NOMO-1 (cell line): Measurements from ENCODE around the gene MTHFSD.
"Not testable (repeated sequence)": the region's sequence is repeated elsewhere in the genome, so short reads cannot be mapped to it uniquely, and the experiment has no call there.

Source experiments
- DNase-seq, 2 experiments: peaks; one replicate each; lab custom pipeline; 2025; ENCODE audit not compliant: unreplicated experiment in 2 of 2; lab: John Stamatoyannopoulos, UW

Gene MTHFSD

DNA sequence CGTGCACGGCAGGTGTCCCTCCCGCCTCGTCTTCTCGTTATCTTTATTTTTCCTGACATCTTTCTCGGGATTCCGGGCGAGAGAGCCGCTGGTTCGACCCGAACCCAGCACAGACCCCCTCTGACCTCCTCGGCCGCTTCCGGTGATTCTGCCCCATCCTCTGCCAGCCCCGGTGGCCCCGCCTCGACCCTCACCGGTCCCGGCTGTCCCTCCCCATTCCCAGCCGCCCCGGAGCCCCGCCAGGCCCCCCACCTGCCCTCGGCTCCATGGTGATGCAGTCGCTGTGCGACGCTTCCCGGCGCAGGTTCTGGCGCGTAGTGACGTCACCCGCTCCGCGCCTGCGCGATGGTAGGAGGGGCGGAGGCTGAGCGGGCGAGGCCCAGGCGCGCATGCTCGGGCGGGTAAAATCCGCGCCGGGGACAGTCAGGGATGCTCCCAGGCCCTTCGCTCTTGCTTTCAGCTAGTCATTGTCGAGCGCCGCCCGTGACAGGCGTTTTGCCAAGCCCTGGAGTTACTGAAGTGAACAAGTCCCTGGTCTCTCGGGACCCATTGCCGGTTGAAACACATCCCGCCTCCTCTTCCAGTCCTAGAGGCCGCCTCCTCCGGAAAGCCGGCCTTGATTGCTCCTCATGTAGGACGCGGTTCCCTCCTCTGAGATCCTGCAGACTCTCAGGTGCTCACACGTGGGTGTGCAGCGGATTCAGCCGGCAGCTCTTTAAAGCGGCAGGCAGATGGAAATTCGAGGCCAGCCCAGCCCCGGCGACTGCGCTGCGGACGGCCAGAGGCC lies at the start of gene MTHFSD:
TSS of gene MTHFSD (minus strand) at position 319 of the 787 bp plus-strand sequence. CDS start at position 268, 51 bp downstream.
- peak; percentile 73 to 80 for DNase-seq

DNA sequence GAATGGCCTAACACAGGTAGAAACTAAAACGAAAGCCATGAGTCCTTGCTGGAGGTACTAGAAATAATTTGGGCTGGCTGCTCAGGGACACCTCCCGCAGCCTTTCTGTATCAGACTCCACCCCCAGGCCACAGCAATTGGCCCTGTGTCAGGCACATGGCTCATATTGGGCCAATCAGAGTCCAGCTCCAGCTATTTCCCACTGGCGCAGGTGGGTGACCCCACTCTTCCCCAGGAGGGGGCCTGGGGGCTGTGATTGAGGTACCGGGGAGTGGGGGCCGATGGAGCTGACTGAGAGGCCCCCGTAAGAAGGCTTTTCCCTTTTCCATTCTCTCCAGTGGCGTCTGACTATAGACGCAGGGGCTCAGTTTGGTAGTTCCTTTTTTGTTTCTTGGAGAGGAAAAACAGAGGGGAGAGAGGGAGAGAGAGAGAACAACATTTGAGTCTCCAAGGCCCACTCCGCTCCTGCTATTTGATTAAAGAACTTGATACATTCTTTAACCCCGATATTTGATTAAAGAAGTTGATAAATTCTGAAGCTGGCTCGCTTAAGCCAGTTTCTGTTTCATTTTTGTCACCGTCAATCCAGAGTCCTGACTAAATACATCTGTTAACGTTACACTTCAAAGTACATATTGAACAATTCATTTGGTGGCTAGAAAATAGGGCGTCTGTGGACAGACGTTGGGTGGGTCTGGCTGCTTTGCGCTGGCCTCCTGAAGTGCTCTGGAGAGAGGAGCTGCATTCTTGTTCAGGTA lies 49.6 kb upstream of the MTHFSD start:
- DNase-seq: peak; percentile 2 to 6

DNA sequence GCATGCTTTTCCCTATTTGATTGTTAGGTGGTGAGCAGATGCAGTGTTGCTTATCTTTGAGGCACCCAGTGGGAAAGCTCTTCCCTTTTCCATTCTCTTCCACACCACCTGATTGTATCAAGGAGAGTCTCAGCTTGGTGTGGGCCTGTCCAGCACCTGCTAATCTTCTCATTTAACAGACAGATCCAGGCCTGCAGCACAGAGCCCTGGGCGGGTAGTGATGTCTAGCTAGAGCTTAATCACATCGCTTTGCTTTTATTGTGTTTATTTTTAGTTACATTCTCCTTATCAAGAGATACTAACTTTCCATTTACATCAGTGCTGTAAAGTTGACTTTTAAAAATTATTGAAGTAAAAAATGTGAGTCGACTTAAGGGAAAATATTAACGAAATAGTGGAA lies 47.5 kb upstream of the MTHFSD start:
- DNase-seq: no peak

GRCh38 chr16:86601356-86601755 lies 46.3 kb upstream of the MTHFSD start:
- no peak for DNase-seq

DNA sequence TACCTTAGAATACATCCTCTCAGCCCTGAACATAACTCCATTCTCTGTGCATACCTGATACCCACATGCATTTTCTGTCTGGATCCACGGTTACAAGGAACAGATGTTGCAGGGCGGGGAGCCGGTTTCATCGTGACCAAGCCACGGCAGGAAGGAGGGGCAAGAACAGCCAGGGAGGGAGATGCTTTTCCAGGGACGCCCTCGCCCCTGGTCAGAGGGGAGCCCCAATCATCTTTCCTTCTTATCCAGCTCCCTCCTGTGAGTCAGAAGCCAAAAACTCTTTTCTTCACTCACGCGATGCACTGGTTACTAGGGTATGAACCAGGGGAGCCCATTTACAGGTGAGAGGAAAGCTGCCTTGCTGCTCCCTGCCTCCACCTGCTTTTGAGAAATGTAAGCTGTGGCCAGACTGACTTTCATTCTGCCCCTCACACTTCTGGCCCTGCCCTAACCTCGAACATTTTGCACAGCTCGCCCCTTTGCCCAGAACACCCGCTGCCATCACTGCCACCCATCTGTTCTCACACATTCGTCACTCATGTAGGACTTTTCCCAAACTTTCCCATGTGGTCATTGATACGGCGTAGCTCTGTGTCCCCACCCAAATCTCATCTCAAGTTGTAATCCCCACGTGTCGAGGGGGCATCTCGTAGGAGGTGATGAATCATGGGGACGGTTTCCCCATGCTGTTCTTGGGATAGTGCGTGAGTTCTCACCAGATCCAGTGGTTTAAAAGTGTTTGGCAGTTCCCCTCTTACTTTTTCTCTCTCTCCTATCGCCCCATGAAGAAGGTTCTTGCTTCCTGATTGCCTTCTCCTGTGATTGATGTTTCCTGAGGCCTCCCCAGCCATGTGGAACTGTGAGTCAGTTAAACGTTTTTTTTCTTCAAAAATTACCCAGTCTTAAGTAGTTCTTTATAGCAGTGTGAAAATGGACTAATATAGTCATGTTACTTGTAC lies 43.9 kb upstream of the MTHFSD start:
- DNase-seq: no peak

GRCh38 chr16:86597880-86598606 lies 43.0 kb upstream of the MTHFSD start:
- no peak for DNase-seq

- no peak for DNase-seq
Observed at GRCh38 chr16:86597126-86597879, 42.3 kb upstream of the MTHFSD start.

- no peak for DNase-seq
Observed at GRCh38 chr16:86595983-86596605, 41.1 kb upstream of the MTHFSD start.

DNA sequence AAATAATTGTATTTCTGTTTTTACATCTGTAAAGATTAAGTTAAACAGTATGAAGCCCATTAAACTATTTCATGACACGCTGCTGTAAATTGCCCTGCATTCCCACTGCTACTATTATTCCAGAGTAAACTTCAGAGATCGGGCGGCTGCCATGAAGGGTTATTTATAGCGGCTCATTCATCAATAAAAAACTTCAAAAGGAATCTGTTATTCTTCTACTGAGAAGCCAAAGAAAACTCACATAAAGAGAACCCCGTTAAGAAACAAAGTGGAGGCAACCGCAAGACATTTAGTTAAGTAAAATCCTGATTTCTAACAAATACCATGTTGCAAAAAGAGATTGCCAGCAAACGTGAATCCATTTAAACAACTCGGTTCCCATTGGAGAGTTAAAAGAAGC lies 39.7 kb upstream of the MTHFSD start:
- no peak for DNase-seq

GRCh38 chr16:86593913-86594620 lies 39.0 kb upstream of the MTHFSD start:
- no peak for DNase-seq

DNA sequence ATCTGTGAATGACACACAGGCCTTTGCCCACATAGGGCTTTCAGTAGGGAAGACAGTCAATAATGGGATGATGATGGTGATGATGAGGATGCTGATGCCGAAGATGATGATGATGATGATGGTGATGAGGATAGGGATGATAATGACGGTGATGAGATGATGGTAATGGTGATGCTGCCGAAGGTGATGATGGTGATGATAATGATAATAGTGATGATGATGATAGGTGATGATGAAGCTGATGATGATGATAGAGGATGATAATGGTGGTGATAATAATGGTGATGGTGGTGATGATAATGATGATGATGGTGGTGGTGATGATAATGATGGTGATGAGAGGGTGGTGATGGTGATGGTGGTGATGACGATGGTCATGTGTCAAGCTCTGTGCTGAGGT lies 36.2 kb upstream of the MTHFSD start:
- no peak for DNase-seq

- DNase-seq: no peak
Observed at GRCh38 chr16:86590501-86591144, 35.6 kb upstream of the MTHFSD start.

GRCh38 chr16:86587955-86588354 lies 32.9 kb upstream of the MTHFSD start:
- DNase-seq: not testable (repeated sequence)

- DNase-seq: no peak
Observed at GRCh38 chr16:86587487-86587886, 32.5 kb upstream of the MTHFSD start.

DNA sequence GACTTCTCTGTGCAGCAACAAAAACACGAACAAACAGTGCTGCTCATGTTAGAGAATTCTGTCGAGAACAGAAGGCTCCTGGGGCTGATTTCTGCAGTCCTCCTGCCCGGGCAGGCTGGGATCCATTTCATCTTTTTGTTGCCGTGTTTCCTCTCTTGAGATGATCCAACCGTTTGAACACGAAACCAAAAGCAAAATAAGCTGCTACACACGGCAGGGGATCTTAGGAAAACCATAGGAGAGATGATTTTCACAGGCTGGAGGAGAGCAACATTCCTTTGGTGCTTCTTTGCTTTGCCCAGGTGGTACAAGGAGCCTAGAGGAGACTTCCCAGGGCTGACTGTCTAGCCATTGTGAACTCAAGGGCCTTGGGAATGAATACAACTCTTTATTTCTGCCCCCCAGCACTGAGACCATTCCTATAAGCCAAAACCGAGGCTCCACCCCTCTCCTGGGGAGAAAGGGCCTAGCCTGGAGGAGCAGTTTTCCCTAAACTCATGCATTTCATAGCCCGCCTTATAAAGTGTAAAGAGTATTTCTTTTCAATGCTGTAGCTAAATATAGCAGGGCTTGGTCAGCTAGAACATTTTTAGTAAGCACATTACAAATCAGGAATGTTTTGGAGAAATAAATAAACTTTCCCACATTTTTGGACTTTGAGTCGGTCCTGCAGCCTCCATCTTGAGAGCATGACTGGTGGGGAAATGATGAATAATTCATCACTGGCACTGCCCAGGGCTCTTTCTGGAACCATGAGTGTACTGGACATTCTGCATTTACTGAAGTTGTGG lies 31.0 kb upstream of the MTHFSD start:
- DNase-seq: no peak

DNA sequence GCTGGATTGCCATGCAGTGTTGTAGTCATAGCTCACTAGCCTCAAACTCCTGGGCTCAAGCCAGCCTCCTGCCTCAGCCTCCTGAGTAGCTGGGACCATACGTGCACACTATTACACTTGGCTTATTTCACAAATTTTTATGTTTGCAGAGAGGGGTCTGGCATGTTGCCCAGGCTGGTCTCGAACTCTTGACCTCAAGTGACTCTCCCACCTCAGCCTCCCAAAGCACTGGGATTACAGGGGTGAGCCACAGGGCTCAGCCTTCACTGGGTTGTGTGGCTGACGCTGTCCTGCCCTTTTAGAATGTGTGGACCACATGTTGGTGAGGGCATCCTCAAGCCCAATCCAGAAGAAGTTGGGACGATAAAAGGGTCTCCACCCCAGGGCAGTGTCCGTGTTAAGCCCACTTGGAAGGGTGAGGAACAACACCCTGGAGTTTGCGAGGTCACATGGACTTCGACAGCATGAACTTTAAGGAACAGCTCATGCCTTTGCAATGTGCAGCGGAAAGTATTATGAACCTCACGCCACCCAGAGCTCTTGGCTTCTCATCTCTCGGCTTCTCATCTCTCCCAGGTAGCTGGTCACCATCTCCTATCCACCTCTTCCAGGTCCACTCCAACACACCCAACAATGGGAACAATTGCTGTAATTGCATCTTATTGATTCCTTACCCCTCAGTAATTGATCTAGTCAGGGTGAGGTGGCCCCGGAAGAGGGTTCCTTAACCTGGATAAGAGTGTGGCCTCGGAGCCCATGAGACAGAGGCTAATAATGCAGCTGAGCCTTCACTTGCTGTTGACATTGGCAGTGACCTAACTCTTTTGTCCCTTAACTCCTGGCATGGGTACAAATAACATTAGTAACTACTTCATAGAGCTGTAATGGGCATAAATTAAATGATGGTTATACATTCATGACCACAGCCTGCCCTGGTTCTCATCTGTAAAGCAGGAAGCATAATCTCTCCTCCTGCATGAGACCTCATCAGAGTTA lies 30.0 kb upstream of the MTHFSD start:
- no peak for DNase-seq
